Testis (tissue), 3 donors: ENCODE data around the gene PRSS16. TPM values are rescaled to one million over a fixed set of nuclear protein-coding genes. Genes with fewer than 3 reads are reported as not detected.

Source experiments
- DNase-seq: peaks from one replicate; pipeline ENCODE4 v3.0.0-alpha.2; 2019
- H3K27ac ChIP-seq, 2 donors: fragments of 200-600 bp; sonication (generic); one replicate each; pipeline ENCODE4 v1.5.1; 2019
- H3K27me3 ChIP-seq: fragments of 200-600 bp; sonication (generic); one replicate; pipeline ENCODE4 v1.5.1; 2019
- H3K36me3 ChIP-seq: fragments of 200-600 bp; sonication (generic); one replicate; pipeline ENCODE4 v1.5.1; 2017; ENCODE audit warnings: low read depth; ENCODE audit errors: missing control alignments
- H3K4me1 ChIP-seq: fragments of 200-600 bp; sonication (generic); one replicate; pipeline ENCODE4 v1.5.1; 2019
- H3K4me3 ChIP-seq, 2 donors: fragments of 200-600 bp; sonication (generic); one replicate each; pipeline ENCODE4 v1.5.1; 2017 to 2019
- H3K9me3 ChIP-seq: fragments of 200-600 bp; sonication (generic); one replicate; pipeline ENCODE4 v1.5.1; 2017
- CTCF ChIP-seq, 3 experiments: fragments of 450-650 bp in 2 of 3; fragments of 200-600 bp in 1 of 3; sonication (generic) in 1 of 3; IDR thresholded peaks; one replicate each; pipeline ENCODE4 v1.5.1; 2016 to 2019; ENCODE audit warnings: antibody characterized with exemption in 3 of 3, mild to moderate bottlenecking in 2 of 3, moderate library complexity in 1 of 3
- POLR2A ChIP-seq: fragments of 450-650 bp; IDR thresholded peaks from one replicate; pipeline ENCODE4 v1.6.1; 2017; ENCODE audit warnings: antibody characterized with exemption, mild to moderate bottlenecking, moderate library complexity
- WGBS, 2 donors: methylation state at CpG; one replicate each; pipeline ENCODE4 v1.1.5; 2018; 5-methylcytosine and 5-hydroxymethylcytosine counted together
- intact Hi-C: fragments of 100-400 bp; cut with DNase I; formaldehyde crosslinking; loops from one replicate; pipeline ENCODE4 v1.15.1; 2023; ENCODE audit warnings: low total_unique reads
- polyA plus RNA-seq: library from polyadenylated mRNA; stranded (reverse); fragments of 350-450 nt; fragmentation: Illumina TruSeq; extraction: RNeasy Lipid Tissue Mini Kit (QIAGEN cat#74804); gene quantifications from one replicate; pipeline ENCODE4 v1.2.3, GENCODE V29; 2014; ENCODE audit warnings: low read depth, low replicate concordance; ENCODE audit not compliant: insufficient read depth
- total RNA-seq, 2 donors: library from RNA; depleted of rRNA; stranded (reverse); fragments of >200 nt; gene quantifications; one replicate each; pipeline ENCODE4 v1.2.3, GENCODE V29; 2016

Gene PRSS16
- total and polyA plus RNA-seq, 3 donors from 2014 or later: 4.5 to 8.6 (median 7.9) TPM

GRCh38 chr6:27297484-27297856, 50.0 kb downstream of the PRSS16 start:
- no peaks in the 10 kb centered on the region for H3K9me3 ChIP-seq
- H3K4me1 ChIP-seq: no peaks in the 10 kb centered on the region
- 6 to 7% methylated on average over 7 of the region's 7 CpGs for WGBS, 2 donors
- no peak overlapping the region for H3K4me3 ChIP-seq
- H3K27ac ChIP-seq: no peak overlapping the region
- TF ChIP-seq CTCF (IDR thresholded peaks at IDR 0.05) (no peak), POLR2A (no peak)
- intact Hi-C loops: no loop called here
- H3K27me3 ChIP-seq: no peaks in the 10 kb centered on the region
- no peak for DNase-seq
- H3K36me3 ChIP-seq: no peaks in the 10 kb centered on the region

- H3K9me3 ChIP-seq: no peaks in the 10 kb centered on the region
- H3K4me3 ChIP-seq: no peak overlapping the region
- no peak overlapping the region for H3K27ac ChIP-seq
- no peak for DNase-seq
- no peaks in the 10 kb centered on the region for H3K27me3 ChIP-seq
- no peaks in the 10 kb centered on the region for H3K36me3 ChIP-seq
- 15 to 22% methylated on average over 22 of the region's 22 CpGs for WGBS, 2 donors
- no peaks in the 10 kb centered on the region for H3K4me1 ChIP-seq
- no peak for TF ChIP-seq CTCF (IDR thresholded peaks at IDR 0.05)
- TF ChIP-seq POLR2A: no peak
- intact Hi-C loops: no loop called here
Measured at GRCh38 chr6:27297857-27298730, 50.6 kb downstream of the PRSS16 start.

GRCh38 chr6:27303613-27304272, 56.2 kb downstream of the PRSS16 start:
- WGBS, 2 donors: 22 to 23% methylated on average over 16 of the region's 16 CpGs
- intact Hi-C loops: no loop called here
- Histone ChIP-seq H3K9me3 (no peaks in the 10 kb centered on the region), H3K4me3 (peak overlapping the region in 1 of 2 donors; percentile 24), H3K36me3 (no peaks in the 10 kb centered on the region), H3K4me1 (no peaks in the 10 kb centered on the region), H3K27me3 (no peaks in the 10 kb centered on the region), H3K27ac (no peak overlapping the region)
- TF ChIP-seq CTCF (IDR thresholded peaks at IDR 0.05) (no peak), POLR2A (no peak)
- DNase-seq: no peak

Other genes with a start within 250 kb of the PRSS16 start
- gene POM121L2, start 64.6 kb downstream of the PRSS16 start, total RNA-seq: 1 to 10 TPM; 4.2 to 5.1 TPM
- 18.4 TPM for gene POM121L2, start 64.6 kb downstream of the PRSS16 start, polyA plus RNA-seq
- 10 to 100 TPM; 11.8 to 12.5 TPM for gene ZNF391, start 141.1 kb downstream of the PRSS16 start, total RNA-seq
- gene ZNF391, start 141.1 kb downstream of the PRSS16 start, polyA plus RNA-seq: 13.1 TPM
- gene ZNF184, start 225.4 kb downstream of the PRSS16 start, total RNA-seq: 10 to 100 TPM; 11.9 to 17.5 TPM
- gene ZNF184, start 225.4 kb downstream of the PRSS16 start, polyA plus RNA-seq: 11.4 TPM